Sigmoid colon (tissue), 4 donors: ENCODE results near the gene PTPN2.

Experiments
- EP300 ChIP-seq, 4 donors: sonication (generic); formaldehyde crosslinking; IDR thresholded peaks; one replicate each; pipeline ENCODE4 v1.6.1; 2017; ENCODE audit warnings: antibody characterized with exemption in 4 of 4
- POLR2A ChIP-seq, 2 donors: fragments of 450-650 bp; IDR thresholded peaks; one replicate each; pipeline ENCODE4 v1.6.1; 2016; ENCODE audit warnings: antibody characterized with exemption in 2 of 2, mild to moderate bottlenecking in 2 of 2, moderate library complexity in 2 of 2
- POLR2AphosphoS5 ChIP-seq, 4 donors: sonication (generic); formaldehyde crosslinking; IDR thresholded peaks; one replicate each; pipeline ENCODE4 v1.6.1; 2017; ENCODE audit warnings: antibody characterized with exemption in 4 of 4
- TF ChIP-seq, protein P1 (sequence below), 4 experiments: fragments of 450-650 bp in 3 of 4; fragments of 200-600 bp in 1 of 4; IDR thresholded peaks; one replicate each; pipeline ENCODE4 v1.5.1; 2016 to 2019; ENCODE audit warnings: antibody characterized with exemption in 4 of 4, mild to moderate bottlenecking in 3 of 4, moderate library complexity in 2 of 4

DNA sequence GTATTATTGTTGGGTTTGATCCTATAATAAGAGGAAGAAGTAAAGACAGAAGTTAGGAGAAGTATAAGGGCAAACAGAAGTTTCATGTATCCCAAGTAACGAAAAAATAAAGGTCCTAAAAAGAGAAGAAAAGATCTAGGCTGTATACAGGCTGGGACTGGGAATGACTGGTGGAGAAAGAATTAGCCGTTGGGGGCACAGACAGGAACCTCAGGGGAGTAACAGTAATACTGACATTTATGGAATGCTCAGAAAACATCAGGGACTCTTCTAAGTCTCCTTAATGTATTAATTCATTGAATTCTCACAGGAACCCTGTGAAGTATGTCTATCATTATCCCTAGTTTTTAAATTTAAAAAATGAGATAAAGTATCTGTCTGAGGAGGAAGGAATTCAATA, 67.6 kb downstream of the PTPN2 start:
- TF ChIP-seq EP300 (IDR thresholded peaks at IDR 0.05) (no peak), POLR2A (IDR thresholded peaks at IDR 0.05) (no peak), POLR2AphosphoS5 (IDR thresholded peaks at IDR 0.05) (no peak)
- TF ChIP-seq, protein P1, sequence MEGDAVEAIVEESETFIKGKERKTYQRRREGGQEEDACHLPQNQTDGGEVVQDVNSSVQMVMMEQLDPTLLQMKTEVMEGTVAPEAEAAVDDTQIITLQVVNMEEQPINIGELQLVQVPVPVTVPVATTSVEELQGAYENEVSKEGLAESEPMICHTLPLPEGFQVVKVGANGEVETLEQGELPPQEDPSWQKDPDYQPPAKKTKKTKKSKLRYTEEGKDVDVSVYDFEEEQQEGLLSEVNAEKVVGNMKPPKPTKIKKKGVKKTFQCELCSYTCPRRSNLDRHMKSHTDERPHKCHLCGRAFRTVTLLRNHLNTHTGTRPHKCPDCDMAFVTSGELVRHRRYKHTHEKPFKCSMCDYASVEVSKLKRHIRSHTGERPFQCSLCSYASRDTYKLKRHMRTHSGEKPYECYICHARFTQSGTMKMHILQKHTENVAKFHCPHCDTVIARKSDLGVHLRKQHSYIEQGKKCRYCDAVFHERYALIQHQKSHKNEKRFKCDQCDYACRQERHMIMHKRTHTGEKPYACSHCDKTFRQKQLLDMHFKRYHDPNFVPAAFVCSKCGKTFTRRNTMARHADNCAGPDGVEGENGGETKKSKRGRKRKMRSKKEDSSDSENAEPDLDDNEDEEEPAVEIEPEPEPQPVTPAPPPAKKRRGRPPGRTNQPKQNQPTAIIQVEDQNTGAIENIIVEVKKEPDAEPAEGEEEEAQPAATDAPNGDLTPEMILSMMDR (IDR thresholded peaks at IDR 0.05) = no peak
